GM03348 (cell line): Measurements from ENCODE around the gene YDJC.
"Not testable (repeated sequence)": the region's sequence is repeated elsewhere in the genome, so short reads cannot be mapped to it uniquely, and the experiment has no call there.

Source experiments
- DNase-seq: peaks from one replicate; pipeline ENCODE4 v3.0.0; 2012; ENCODE audit warnings: low spot score

Gene YDJC

DNA sequence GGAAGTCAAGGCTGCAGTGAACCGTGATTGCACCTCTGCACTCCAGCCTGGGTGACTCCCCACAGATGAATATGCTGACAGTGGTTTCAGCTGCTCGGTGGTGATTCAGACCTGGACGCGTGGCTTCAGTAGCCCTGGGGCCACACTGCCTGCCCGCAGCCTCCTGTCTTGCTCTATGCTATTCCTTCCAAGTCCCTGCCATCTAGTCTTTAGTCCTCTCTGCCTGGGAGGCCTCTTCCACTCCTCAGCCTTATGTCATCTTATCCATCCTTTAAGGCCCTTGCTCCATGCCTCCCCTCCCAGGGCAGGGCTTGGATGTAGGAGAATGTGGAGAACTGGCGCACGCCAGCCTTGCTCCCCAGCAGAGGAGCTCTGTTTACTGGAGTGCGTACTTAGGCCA lies 23.0 kb downstream of the YDJC start:
- DNase-seq: no peak

DNA sequence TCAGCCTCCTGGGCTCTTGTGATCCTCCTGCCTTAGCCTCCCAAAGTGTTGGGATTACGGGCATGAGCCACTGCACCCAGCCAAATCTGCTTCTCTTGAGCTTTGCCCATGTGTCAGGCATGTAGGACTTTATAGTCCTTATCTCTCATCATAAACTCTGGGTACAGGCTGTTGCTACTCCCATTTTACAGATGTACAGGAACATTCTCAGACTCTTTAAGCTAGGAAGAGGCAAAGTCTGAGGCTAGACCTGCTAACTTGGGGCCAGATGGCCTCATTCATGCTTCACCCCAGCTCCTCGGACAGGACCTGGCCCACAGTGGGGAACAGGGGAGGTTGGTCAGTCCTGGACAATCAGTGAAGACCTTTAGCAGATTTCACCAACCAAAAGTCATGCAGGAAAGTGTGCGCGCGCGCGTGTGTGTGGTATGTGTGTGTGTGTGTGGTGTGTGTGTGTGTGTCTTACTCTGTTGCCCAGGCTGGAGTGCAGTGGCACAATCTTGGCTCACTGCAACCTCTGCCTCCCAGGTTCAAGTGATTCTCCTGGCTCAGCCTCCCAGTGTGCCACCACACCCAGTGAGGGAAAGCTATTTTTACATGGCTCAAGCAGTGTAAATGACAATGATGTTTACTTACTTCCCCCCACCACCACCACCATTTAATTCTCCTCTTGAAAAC lies 23.8 kb downstream of the YDJC start:
- no peak for DNase-seq

DNA sequence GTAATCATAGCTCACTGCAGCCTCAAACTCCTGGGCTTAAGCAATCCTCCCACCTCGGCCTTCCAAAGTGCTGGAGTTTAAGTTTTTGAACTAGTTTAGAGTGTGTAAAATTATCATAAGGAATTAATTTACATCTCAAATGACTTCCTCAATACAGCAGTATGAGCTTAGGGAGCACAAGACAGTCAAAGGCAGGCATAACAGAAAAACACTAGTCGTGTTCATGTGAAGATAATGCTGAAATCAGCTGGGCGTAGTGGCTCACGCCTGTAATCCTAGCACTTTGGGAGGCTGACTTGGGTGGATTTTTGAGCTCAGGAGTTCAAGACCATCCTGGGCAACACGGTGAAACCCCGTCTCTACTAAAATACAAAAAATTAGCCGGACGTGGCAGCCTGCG lies 25.8 kb downstream of the YDJC start:
- no peak for DNase-seq

DNA sequence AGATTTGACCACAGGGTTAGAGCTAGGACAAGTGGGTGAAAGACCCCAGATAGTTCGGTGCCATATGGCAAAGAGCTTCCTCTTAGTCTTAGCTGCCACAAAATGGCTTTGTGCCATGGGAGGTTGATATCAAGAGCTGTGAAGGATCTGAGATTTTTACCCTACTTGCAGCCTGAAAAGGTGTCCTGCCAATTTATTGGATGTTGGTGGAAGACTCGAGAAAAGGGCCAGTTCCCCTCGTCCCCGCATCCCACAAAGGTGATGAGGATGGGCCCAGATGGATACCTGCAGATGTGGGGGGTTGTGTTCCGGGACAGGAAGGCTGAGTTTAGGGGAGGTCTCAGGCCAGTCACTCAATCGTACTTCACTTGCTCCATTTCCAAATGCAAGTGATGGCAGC lies 27.2 kb downstream of the YDJC start:
- DNase-seq: no peak

DNA sequence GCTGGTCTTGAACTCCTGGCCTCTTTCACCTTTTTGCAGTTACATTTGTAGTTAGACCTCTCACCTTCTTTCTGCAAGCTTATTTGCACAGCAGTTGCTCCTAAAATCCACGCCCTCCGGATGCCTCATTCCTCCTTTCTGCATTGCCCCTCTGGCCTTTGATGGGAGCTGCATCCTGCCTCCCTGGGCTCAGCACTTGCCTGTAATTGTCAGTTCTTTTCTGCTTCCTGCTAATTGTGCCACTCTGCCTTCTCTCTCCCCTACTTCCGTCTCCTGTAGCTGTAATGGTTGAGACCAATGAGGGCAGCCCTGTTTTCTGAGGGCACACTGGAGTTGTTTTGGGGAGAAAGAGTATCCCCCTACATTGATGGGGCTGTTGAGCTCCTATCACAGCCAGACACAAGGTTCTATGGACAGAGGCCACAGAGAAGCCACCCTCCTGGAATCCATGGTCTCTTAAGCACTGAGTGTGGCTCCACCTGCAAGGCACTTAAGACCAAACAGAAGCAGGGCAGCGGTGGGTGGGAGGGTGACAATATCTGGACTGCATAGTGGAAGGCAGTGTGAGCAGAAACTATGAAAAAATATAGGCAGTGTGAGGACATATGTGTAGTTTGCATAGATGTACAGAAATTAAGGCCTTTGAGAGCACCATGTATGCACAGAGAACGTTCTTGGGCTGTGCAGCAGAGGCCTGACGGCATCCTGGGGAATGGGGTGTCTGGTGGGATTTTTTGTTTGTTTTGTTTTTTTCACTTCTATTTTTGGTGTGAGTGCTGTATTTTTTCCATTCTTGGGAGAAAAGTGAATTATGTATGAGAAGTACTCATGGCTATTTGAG lies 30.5 kb downstream of the YDJC start:
- no peak for DNase-seq

DNA sequence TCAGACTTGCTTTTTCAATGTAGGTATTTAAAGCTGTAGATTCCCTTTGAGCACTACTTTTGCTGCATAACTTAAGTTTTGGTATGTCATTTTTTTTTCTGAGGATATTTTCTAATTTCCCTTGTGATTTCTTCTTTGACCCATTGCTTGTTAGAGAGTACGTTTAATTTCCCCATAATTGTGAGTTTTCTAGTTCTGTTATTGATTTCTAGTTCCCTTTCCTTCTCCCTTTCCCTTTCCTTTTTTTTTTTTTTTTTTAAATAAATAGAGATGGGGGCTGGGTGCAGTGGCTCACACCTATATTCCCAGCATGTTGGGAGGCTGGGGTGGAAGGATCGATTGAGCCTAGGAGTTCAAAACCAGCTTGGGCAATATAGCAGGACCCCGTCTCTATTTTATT lies 31.5 kb downstream of the YDJC start:
- no peak for DNase-seq

DNA sequence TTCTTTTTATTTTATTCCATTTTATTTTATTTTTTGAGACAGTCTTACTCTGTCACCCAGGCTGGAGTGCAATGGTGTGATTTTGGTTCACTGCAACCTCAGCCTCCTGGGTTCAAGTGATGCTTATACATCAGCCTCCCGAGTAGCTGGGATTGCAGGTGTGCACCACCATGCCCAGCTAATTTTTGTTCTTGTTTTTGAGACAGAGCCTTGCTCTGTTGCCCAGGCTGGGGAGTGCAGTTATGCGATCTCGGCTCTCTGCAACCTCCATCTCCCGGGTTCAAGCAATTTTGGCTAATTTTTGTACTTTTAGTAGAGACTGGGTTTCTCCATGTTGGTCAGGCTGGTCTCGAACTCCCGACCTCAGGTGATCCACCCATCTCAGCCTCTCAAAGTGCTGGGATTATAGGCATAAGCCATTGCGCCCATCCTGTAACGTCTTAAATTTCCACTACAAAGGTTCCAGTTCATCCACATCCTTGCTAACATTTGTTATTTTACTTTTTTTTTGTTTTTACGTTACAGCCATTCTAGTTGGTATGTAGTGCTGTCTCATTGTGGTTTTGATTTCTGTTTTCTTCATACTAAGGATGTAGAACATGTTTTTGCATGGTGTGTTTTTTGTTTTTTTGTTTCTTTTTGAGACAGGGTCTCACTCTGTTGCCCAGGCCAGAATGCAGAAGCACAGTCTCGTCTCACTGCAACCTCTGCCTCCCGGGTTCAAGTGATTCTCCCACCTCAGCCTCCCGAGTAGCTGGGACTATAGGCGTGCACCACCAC lies 33.3 kb downstream of the YDJC start:
- not testable (repeated sequence) for DNase-seq

DNA sequence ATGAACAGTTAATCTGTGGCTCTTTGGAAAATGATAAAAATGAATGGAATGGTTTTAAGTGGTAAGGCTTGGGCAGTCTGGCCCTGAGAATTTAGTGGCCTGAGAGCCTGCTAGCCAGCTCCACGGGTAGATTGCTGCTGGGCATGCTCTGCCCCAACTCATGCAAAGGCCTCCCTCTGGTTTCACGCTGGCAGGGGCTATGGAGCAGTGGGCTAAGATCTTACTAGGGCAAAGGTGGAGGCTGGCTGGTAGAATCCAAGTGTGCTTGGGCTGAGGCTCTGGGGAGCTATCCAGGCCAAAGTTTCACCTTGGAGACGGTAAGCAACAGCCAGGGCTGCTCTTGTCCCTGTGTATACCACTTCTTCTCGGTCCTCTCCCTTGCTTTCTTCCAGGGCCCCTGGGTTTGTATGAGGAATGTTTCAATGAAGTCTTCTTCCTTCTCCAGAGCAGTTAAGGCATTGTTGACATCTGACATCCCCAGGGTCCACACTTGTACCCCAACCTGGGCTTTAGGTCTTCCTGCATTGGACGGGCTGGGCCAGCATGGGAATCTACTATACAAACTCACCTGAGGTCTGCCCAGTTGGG lies 34.9 kb downstream of the YDJC start:
- no peak for DNase-seq

DNA sequence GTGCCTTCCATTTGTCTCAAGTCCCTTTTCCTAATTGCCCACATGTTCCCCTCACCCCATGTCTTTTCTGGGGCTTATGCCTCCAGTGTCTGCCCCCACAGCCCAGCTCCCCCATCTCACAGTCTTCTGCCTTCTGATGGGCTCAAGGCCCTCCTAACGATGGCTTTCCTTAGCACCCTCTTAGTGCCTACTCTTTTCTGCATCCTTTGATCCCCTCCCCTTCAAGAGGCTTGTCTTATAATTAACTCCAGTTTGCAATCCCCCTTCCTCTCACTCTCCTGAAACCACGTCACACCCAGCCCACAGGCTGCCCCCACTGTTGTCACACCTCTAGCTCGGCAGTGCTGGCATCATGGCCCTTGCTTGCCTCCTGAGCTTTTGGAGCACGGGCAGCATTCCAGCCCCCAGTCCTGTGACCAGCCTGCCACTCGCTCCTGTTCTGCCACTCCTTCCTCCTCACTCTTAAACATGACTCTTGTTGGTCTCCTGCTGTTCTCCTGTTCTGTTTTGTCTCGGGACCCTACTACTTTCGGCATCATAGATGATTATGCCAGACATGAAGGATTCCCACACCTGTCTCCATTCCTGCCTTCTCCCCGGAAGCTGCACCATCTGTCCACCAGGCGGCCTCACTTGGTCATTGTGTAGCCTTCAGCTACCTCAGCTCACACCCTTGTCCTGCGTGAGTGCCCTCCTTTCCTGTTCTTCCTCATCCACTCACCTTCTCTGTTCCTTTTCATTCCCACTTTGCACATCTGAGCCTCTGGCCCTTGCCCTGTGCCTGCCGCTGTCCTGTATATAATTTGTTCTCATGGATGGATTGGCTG lies 36.2 kb downstream of the YDJC start:
- no peak for DNase-seq

DNA sequence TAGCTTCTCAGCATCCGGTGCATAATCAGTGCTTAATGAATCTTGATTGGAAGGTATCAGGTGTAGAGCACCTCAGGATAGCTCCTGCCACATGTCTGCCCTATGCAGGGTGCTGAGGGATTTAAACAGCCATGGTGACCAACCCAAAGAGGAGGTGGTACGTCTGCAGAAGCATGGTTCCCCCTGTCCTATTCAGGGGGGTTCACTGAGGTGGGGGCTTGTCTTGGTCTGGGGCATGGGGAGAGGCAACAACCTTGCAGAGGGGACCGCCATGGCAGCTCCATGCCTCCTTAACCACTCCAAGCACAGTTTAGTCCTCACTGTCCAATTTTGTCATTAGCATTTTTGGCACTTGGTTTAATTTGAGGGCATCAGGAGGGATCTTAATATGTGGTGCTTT lies 37.4 kb downstream of the YDJC start:
- no peak for DNase-seq

DNA sequence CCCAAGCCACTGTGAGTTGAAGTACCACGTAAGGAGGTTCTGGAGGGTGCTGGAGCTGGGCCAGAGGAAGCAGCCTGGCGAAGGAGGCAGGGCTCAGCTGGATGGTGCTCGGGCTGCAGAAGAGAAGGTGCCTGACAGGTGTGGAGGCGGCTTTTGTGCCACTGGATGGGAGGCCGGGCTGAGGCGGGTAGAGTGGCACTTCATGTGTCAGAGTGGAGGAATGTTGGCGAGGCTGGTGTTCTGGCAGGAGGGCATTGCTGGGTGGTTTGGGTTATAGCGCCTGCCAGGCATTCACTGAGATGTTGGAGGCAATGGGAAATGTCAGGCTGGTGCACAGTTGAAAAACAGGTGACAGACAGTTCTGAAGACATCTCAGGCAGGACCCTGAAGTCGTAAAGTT lies 38.1 kb downstream of the YDJC start:
- DNase-seq: no peak

DNA sequence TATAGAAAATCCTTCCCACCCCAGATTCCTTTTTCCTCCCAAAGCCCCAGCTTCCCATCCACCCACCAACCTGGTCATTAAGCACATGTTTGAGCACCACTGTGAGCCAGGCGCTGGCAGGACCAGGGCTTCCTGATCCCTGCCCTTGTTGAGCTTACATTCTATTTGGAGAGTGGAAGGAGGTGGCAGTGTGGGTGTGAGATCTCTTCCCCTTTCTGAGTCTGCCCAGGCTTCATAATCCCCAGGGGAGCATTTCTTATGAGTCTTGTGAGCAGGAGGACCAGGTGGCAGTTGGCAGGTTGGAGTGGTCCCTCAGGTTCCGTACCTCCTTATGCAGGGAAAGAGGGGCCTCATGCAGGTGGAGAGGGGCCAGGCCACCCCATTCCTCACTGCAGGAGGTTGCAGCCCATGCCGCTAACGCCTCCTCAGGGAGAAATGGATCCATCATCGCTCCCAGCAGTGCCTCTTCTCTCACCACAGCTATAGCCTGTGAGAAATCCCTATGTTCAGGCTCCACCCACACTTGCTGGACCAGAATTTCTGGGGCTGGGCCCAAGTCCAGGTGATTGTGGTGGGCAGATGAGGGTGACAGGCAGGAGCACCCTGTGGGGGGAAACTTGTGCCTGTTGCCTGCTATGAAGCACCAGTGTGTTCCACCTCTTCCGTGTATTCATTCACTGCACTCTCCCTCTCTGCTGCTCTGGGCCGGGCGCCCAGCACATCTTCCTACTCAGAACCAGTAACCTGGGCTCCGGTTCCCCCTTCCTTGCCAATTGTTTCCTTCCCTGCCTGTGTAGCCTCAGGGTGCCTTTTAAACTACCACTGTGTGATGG lies 38.8 kb downstream of the YDJC start:
- no peak for DNase-seq

DNA sequence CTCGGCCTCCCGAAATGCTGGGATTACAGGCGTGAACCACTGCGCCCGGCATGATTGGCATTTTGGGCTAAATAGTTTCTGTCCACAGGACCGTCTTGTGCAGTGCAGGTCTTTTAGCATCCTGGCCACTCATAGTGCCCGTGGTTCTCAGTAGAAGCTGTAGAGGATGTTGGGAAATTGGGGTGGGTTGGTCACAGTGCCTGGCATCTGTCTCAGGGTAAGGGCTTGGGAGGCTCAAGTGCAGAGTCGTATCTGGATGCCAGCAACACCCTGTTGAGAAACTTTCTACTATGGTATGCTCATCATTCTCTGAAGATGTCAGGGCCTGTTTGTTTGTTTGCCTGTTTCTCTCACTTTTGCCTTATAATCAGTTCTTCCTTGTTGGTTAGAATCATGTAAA lies 40.4 kb downstream of the YDJC start:
- no peak for DNase-seq

DNA sequence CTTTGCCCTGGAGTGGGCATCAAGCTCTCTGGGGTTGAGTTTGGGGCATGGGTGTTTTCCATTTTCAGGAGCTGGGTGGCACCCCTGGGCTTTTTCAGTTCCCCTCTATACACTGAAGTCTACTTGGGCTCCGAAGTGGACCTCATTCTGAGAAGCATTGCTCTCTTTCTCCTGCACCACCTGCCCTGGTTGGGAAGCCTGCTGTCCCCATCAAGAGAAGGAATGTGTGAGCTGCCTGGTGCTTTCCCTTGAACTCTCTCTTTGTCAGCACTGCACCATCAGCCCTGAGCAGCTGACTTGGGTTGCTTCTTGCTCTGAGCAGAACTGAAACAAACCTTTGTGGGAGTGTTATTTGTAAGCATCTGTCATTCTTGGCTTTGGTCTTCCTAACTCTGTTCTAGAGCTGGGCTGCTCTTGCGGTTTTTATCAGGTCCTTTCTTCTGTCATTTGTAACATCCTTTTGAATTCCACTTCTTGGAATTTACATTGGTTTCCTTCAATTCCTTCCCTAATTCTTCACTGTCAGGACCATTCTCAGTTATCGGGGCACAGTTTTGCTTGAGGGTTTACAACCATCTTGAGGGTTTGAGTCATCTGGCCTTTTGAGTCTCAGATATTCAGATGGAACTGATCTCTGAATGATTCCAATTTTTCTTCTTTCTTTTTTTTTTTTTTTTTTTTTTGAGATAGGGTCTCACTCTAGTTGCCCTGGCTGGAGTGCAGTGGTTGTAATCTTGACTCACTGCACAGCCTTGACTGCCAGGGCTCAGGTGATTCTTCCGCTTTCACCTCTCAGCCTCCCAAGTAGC lies 41.8 kb downstream of the YDJC start:
- DNase-seq: peak; percentile 35

DNA sequence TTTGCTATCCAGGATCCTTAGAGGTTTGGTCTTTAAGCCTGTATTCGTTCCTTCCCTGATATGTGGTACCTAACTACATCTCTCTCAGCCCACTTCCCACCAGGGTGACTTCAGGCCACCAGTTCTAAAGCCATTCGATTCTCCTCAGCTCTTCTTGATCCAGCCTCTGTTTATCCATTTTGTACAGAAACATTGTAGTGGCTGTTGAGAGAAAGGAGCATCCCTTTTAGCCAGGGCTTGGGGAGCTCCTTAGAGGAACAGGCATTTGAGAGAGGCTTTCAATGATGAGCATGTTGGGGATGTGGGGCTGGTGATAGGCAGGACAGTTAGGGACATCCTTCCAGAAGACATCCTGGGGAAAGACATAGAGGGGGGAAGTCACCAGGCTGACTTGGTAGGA lies 44.4 kb downstream of the YDJC start:
- DNase-seq: no peak

DNA sequence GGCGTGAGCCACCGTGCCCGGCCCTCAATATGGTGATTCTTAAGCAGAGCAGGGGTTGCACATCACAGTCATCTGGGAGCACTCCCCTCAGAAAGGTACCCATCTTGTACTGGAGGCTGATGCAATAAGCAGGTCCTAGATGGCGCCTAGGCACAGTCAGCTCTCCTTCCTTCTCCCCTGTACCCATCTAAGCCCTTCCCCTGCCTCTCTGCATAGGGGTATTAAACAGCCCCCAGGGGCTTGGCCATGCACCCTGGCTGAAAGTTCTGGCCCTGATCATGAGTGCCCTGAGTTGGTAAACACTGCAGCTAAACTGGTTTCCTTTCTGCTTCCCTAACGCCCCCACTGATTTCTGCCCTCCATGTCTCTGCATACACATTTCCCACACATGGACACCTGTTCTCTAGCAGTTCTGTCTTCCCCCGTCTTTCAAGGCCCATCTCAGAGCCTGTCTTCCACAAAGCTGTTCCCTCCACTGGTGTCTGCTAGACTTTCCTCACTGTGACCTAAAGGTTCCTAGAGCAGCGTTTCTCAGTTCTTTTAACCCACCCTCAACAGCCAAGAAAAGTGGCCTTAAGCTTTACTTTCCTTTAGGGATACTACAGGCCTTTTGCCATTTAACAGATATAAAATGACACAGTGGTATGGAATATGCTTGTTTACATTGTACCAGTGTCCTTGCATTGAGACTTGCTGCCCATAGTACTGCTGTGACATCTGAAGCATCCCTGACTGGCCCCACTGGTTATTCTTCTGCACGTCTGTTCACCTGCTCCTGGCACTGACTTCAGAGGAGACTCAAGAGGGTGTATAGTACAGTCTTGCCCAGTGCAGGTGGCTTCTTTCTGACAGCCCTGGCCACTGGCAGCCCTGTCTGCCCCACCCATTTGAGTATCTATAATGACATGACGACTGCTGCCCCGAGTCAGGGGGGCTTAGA lies 46.8 kb downstream of the YDJC start:
- DNase-seq: no peak

DNA sequence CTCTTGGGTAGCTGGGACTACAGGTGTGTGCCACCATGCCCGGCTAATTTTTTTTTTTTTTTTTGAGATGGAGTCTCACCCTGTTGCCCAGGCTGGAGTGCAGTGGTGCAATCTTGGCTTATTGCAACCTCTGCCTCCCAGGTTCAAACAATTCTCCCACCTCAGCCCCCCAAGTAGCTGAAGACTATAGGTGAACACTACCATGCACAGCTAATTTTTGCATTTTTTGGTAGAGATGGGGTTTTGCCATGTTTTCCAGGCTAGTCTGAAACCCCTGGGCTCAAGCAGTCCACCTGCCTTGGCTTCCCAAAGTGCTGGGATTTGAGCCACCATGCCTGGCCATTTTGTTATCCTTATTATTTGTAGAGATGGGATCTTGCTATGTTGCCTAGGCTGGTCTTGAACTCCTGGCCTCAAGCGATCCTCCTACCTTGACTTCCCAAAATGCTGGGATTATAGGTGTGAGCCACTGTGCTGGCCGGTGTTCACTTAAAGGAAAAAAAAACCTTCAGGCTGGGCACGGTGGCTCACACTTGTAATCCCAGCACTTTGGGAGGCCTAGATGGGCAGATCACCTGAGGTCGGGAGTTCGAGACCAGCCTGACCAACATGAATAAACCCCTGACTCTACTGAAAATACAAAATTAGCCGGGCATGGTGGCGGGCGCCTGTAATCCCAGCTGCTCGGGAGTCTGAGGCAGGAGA lies 48.7 kb downstream of the YDJC start:
- not testable (repeated sequence) for DNase-seq

DNA sequence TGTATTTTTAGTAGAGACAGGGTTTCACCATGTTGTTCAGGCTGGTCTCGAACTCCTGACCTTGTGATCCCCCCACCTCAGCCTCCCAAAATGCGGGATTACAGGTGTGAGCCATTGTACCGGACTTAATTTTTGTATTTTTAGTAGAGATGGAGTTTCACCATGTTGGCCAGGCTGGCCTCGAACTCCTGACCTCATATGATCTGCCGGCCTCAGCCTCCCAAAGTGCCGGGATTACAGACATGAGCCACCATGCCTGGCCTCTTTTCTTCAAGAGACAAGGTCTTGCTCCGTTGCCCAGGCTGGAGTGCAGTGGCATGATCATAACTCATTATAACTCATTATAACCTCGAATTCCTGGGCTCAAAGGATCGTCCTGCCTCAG lies 49.2 kb downstream of the YDJC start:
- DNase-seq: not testable (repeated sequence)
